Measurements from ENCODE around the gene MICAL1.

MICAL1 gene, protein sequence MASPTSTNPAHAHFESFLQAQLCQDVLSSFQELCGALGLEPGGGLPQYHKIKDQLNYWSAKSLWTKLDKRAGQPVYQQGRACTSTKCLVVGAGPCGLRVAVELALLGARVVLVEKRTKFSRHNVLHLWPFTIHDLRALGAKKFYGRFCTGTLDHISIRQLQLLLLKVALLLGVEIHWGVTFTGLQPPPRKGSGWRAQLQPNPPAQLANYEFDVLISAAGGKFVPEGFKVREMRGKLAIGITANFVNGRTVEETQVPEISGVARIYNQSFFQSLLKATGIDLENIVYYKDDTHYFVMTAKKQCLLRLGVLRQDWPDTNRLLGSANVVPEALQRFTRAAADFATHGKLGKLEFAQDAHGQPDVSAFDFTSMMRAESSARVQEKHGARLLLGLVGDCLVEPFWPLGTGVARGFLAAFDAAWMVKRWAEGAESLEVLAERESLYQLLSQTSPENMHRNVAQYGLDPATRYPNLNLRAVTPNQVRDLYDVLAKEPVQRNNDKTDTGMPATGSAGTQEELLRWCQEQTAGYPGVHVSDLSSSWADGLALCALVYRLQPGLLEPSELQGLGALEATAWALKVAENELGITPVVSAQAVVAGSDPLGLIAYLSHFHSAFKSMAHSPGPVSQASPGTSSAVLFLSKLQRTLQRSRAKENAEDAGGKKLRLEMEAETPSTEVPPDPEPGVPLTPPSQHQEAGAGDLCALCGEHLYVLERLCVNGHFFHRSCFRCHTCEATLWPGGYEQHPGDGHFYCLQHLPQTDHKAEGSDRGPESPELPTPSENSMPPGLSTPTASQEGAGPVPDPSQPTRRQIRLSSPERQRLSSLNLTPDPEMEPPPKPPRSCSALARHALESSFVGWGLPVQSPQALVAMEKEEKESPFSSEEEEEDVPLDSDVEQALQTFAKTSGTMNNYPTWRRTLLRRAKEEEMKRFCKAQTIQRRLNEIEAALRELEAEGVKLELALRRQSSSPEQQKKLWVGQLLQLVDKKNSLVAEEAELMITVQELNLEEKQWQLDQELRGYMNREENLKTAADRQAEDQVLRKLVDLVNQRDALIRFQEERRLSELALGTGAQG

DNA sequence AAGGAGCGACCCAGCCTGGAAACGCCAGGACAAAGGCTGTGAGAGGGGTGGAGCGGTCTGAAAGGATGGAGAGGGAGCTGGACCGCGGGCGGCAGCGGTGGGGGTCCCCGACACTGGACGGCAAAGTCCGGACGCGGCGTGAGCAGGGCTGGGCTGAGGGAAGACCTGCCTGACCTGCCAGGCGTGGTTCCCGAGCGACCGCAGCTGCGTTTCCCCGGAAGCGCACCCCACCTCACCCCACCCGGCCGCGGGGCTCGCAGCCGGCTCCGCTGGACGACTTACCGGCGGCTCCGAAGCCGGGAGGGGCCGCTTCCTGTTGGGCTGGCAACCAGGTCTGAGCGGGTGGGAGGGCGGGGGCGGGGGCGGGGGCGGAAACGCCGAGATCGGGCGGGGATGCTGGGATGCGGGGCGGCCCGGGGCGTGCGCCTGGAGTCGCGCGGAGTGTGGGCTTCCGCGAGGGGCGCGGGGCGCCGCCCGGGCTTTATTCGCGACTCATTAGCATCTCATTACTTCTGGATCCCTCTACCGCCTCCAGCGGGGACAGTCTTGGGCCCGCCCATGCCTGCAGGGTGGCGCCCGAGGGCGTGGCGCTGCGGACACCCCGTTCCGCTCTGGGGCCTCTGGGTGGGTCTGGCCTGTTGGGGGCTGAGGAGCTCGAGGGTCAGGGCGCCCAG lies at the start of gene MICAL1:
Gene MICAL1 (minus strand): TSS at position 336 of the 674 bp plus-strand sequence. CDS start 1,576 bp downstream, outside the sequence.
- Histone ChIP-seq H3K4me3 (ENCODE audit: low read length) (peak within 1 kb of the TSS; percentile 58), H3K4me1 (ENCODE audit: control insufficient read depth, insufficient read depth, low read length) (peaks cover 47% of the 10 kb centered on the region), H3K9ac (ENCODE audit: low read length) (peak within 1 kb of the TSS; percentile 77), H3K27me3 (ENCODE audit: control insufficient read depth, insufficient read depth, low read length) (no peaks in the 10 kb centered on the region), H3K36me3 (ENCODE audit: control insufficient read depth, insufficient read depth, low read length) (peaks cover 4% of the 10 kb centered on the region), H3K9me3 (ENCODE audit: control insufficient read depth, low read length) (no peaks in the 10 kb centered on the region)

DNA sequence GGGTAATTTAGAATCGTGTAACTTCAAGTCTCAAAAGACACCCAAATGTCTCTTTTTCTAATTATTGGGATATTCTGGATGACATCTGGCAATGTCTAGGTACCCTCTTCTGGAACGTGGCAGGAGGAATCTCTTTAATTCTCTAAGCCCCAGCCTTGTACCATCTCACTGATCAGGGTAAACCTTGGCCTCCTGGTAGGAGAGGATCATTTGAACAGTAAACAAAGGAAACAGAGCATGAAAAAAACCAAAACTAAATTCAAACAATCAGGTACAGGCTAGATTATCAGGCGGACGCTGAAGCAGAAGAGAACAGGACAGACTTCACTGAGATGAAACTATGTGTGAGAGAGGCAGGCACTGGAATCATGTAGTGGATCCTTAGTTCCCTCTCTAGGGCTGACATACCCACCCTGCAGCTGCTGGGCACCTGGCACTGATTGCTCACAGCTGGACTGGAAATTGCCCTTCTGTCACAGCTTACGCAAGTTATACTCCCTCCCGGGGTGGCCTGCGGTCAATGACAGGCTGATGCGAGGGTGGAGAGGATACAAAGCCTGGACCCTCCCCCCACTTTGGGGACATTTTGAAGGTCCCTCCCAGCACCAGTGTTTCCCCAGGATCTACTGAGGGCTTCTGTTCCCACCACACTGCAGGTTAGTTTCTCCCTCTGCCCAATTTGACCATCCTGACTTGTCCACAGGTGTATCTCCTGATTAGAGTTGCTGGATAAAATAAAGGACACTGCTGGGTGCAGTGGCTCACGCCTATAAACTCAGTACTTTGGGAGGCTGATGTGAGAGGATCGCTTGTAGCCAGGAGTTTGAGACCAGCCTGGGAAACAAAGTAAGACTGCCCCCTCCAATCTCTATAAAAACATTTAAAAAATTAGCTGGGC lies 48.0 kb upstream of the MICAL1 start:
- Histone ChIP-seq H3K27me3 (ENCODE audit: control insufficient read depth, insufficient read depth, low read length) (no peaks in the 10 kb centered on the region), H3K4me1 (ENCODE audit: control insufficient read depth, insufficient read depth, low read length) (no peaks in the 10 kb centered on the region), H3K4me3 (ENCODE audit: low read length) (no peak overlapping the region), H3K9ac (ENCODE audit: low read length) (no peak overlapping the region), H3K9me3 (ENCODE audit: control insufficient read depth, low read length) (no peaks in the 10 kb centered on the region), H3K36me3 (ENCODE audit: control insufficient read depth, insufficient read depth, low read length) (no peaks in the 10 kb centered on the region)

DNA sequence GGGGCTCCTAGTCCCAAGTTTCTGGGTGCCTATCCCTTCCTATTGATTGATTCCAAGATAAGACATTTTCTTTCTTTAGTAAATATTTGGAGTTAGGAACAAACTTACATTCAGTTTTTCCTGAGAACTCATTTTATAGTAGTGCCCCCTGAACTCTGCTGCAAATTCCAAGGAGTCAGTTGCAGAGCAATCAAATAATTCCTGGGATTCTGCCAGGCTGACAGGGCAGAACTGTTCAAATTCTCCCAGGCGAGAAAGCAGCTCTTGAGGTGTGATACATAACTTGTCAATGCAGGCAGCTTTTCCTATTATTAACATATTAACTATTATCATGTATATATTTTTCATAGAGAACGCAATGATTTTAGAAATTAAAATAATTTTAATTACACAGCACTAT lies 43.4 kb upstream of the MICAL1 start:
- H3K4me3 ChIP-seq (ENCODE audit: low read length) = no peak overlapping the region
- no peaks in the 10 kb centered on the region for H3K9me3 ChIP-seq (ENCODE audit: control insufficient read depth, low read length)
- no peaks in the 10 kb centered on the region for H3K27me3 ChIP-seq (ENCODE audit: control insufficient read depth, insufficient read depth, low read length)
- no peaks in the 10 kb centered on the region for H3K36me3 ChIP-seq (ENCODE audit: control insufficient read depth, insufficient read depth, low read length)
- H3K9ac ChIP-seq (ENCODE audit: low read length) = no peak overlapping the region
- no peaks in the 10 kb centered on the region for H3K4me1 ChIP-seq (ENCODE audit: control insufficient read depth, insufficient read depth, low read length)

DNA sequence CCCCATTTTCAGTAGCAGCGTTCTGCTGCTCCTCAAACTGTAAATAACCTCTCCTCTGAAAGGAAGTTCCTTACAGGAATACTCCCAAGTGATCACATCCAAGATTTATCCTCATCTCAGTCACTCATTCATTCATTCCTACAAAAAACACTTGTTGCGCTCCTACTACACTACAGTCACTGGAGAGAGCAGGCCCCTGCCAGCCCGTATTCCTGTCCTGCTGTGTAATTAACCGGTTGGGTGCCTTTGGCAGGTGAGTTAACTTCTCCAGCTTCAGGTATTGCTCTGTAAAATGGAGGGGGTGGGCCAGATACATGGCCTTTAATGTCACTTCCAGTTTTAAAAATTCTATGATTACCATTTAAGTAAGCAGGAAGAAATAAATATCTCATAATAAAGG lies 42.5 kb upstream of the MICAL1 start:
- Histone ChIP-seq H3K27me3 (ENCODE audit: control insufficient read depth, insufficient read depth, low read length) (no peaks in the 10 kb centered on the region), H3K9me3 (ENCODE audit: control insufficient read depth, low read length) (no peaks in the 10 kb centered on the region), H3K4me1 (ENCODE audit: control insufficient read depth, insufficient read depth, low read length) (no peaks in the 10 kb centered on the region), H3K36me3 (ENCODE audit: control insufficient read depth, insufficient read depth, low read length) (no peaks in the 10 kb centered on the region), H3K4me3 (ENCODE audit: low read length) (no peak overlapping the region), H3K9ac (ENCODE audit: low read length) (no peak overlapping the region)

DNA sequence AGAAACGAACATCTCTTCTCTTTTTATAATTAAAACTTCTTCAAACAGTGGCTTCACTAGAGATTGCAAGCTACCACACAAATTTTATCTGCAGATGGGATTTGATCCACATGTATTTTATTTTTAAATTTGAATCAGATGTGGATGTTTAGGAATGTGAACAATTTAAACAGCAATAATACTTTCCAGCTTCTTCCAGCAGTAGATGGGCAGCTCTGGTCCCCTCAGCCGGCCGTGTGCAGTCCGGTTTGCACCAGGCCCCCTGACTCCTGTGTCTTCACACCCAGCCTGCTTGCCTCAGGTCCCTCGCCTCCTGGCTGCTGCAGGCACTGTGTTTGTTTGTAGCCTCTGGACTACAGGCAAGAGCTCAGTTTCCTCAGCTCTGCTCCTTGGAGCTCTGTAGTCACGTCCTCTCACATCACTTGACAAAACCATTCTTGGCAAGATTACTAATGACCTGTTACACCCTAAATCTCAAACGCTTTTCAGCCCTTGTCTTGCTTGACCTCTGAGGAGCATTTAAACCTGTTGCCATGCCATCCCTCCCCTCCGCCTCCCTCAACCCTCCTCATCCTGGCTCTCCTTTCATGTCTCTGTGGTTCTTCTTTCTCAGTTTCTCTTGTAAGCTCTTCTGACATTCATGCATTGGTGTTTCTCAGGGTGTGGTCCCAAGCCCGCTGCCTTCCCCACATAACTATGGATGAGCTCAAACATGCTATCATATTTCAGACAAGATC lies 40.6 kb upstream of the MICAL1 start:
- Histone ChIP-seq H3K9ac (ENCODE audit: low read length) (no peak overlapping the region), H3K36me3 (ENCODE audit: control insufficient read depth, insufficient read depth, low read length) (no peaks in the 10 kb centered on the region), H3K4me1 (ENCODE audit: control insufficient read depth, insufficient read depth, low read length) (no peaks in the 10 kb centered on the region)

DNA sequence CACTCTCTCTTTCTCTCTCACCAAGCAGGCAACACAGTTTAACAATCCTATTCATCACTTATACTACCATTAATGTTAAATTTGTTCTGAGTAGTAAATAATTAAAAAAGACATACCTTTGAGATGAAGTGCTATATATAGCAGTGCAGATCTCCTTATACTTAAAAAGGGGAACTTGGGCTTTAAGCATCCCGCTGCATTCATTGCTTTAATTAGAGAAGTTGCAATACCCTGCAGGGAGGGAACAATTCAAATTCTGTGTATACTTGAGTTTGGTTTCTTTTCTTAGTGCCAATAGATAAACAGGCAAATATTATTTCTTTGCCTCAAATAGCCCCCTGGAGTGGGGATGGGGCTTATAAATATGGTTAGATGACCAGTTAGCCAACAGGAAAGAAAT lies 38.3 kb upstream of the MICAL1 start:
- H3K9me3 ChIP-seq (ENCODE audit: control insufficient read depth, low read length) = no peaks in the 10 kb centered on the region

More for the DNA sequence above, 40.6 kb upstream of the MICAL1 start:
- H3K9me3 ChIP-seq (ENCODE audit: control insufficient read depth, low read length) = no peaks in the 10 kb centered on the region
- no peak overlapping the region for H3K4me3 ChIP-seq (ENCODE audit: low read length)
- no peaks in the 10 kb centered on the region for H3K27me3 ChIP-seq (ENCODE audit: control insufficient read depth, insufficient read depth, low read length)

DNA sequence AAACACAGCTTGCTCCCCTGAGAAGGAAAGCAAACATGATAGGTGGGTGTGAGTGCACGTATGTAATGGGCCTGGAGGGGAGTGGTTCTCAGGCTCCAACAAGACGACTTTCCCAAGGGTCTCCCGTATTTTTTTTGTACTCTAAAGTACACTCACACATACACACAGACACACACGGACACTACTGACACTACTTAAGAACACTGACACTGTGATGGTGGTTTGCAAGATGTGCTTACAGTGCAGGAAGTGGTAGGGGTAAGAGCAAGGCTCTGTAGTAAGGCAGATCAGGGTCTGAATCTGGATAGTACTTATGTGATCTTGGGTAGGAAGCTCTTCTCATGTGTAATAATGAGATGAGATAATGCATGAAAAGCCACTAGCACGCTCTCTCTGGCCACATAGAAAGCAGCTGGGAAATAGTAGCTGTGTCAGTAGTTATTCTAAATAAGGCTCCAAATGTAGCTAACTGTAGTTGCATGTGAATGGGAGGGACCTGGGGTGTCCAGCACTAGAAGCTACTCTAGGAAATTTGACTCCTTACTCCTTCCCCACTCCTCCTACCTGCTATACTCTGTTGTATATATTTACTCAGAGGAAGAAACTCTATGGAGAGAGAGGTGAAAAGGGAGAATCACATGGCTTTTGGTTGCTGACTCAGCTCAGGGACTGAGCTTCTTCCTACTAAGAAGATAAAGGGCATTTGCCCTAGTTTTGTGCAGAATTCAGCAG lies 35.8 kb upstream of the MICAL1 start:
- no peak overlapping the region for H3K9ac ChIP-seq (ENCODE audit: low read length)
- H3K4me3 ChIP-seq (ENCODE audit: low read length) = no peak overlapping the region
- no peaks in the 10 kb centered on the region for H3K4me1 ChIP-seq (ENCODE audit: control insufficient read depth, insufficient read depth, low read length)
- no peaks in the 10 kb centered on the region for H3K27me3 ChIP-seq (ENCODE audit: control insufficient read depth, insufficient read depth, low read length)
- no peaks in the 10 kb centered on the region for H3K36me3 ChIP-seq (ENCODE audit: control insufficient read depth, insufficient read depth, low read length)
- H3K9me3 ChIP-seq (ENCODE audit: control insufficient read depth, low read length) = no peaks in the 10 kb centered on the region

More for the DNA sequence above, 38.3 kb upstream of the MICAL1 start:
- H3K4me3 ChIP-seq (ENCODE audit: low read length) = no peak overlapping the region
- no peaks in the 10 kb centered on the region for H3K27me3 ChIP-seq (ENCODE audit: control insufficient read depth, insufficient read depth, low read length)
- H3K9ac ChIP-seq (ENCODE audit: low read length) = no peak overlapping the region
- no peaks in the 10 kb centered on the region for H3K36me3 ChIP-seq (ENCODE audit: control insufficient read depth, insufficient read depth, low read length)
- no peaks in the 10 kb centered on the region for H3K4me1 ChIP-seq (ENCODE audit: control insufficient read depth, insufficient read depth, low read length)

DNA sequence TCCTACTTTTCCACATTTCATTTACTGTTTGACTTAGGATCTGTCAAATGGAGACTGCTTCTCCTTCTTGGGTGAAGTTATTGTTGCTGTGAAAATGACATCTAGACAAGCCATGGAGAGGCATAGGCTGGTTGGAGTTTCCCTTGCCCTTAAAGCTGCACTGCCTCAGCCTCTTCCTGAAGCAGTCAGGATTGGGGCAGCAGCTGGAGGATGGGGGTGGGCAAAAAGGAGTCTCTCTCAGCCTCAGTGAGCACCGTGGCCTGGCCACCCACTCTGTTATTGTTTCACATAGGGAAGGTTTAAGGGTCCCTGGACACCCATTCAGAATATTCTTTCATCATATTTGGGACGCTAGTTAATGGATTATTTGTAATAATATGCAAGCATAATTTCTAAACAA lies 35.1 kb upstream of the MICAL1 start:
- Histone ChIP-seq H3K4me1 (ENCODE audit: control insufficient read depth, insufficient read depth, low read length) (no peaks in the 10 kb centered on the region), H3K36me3 (ENCODE audit: control insufficient read depth, insufficient read depth, low read length) (no peaks in the 10 kb centered on the region)

DNA sequence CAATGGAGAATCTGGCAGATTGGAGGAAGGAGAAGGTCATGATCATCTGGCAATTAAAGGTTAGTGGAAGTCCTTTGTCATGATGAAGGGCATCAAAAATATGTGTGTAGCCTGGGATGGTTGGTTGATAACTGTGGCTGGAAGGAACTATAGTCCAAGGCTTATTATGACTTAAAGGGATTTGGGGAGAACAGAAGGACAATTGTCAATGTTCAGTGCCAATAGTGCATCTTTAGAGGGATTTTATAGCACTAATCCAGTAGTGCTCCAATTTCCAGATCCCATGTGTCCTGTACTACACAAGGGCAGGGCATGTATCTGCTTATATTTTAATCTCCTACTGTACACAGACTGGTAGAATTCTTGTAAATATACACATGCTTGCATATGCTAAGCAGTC lies 32.4 kb upstream of the MICAL1 start:
- Histone ChIP-seq H3K9me3 (ENCODE audit: control insufficient read depth, low read length) (no peaks in the 10 kb centered on the region), H3K27me3 (ENCODE audit: control insufficient read depth, insufficient read depth, low read length) (no peaks in the 10 kb centered on the region), H3K36me3 (ENCODE audit: control insufficient read depth, insufficient read depth, low read length) (no peaks in the 10 kb centered on the region), H3K9ac (ENCODE audit: low read length) (no peak overlapping the region), H3K4me1 (ENCODE audit: control insufficient read depth, insufficient read depth, low read length) (no peaks in the 10 kb centered on the region), H3K4me3 (ENCODE audit: low read length) (no peak overlapping the region)

More for the DNA sequence above, 35.1 kb upstream of the MICAL1 start:
- no peaks in the 10 kb centered on the region for H3K27me3 ChIP-seq (ENCODE audit: control insufficient read depth, insufficient read depth, low read length)
- no peak overlapping the region for H3K4me3 ChIP-seq (ENCODE audit: low read length)
- H3K9me3 ChIP-seq (ENCODE audit: control insufficient read depth, low read length) = no peaks in the 10 kb centered on the region
- no peak overlapping the region for H3K9ac ChIP-seq (ENCODE audit: low read length)

DNA sequence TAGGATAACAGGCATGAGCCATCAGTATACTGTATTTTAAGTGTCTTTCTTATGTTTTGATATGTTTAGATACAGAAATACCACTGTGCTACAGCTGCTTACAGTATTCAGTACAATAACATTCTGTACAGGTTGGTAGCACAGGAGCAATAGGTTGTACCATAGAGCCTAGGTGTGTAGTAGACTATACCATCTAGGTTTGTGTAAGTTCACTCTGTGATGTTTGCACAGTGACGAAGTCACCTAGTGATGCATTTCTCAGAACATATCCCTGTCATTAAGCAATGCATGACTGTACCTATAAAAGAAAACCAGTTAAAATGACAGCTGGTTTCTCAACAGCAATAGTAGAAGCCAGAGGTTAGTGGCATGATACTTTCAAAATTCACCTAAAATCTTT lies 30.5 kb upstream of the MICAL1 start:
- Histone ChIP-seq H3K36me3 (ENCODE audit: control insufficient read depth, insufficient read depth, low read length) (no peaks in the 10 kb centered on the region), H3K27me3 (ENCODE audit: control insufficient read depth, insufficient read depth, low read length) (no peaks in the 10 kb centered on the region), H3K9me3 (ENCODE audit: control insufficient read depth, low read length) (no peaks in the 10 kb centered on the region), H3K4me3 (ENCODE audit: low read length) (no peak overlapping the region), H3K4me1 (ENCODE audit: control insufficient read depth, insufficient read depth, low read length) (peaks cover 12% of the 10 kb centered on the region), H3K9ac (ENCODE audit: low read length) (no peak overlapping the region)

Measured in mucosa of stomach (tissue), 1 donor.